ENCODE results near the gene CROCC. TPM values are rescaled to one million over a fixed set of nuclear protein-coding genes. Genes with fewer than 3 reads are reported as not detected.
"Not testable (repeated sequence)": the region's sequence is repeated elsewhere in the genome, so short reads cannot be mapped to it uniquely, and the experiment has no call there.

CROCC gene
- total RNA-seq, 2 donors from 2014 or later: 16.8 to 24.7 TPM

DNA sequence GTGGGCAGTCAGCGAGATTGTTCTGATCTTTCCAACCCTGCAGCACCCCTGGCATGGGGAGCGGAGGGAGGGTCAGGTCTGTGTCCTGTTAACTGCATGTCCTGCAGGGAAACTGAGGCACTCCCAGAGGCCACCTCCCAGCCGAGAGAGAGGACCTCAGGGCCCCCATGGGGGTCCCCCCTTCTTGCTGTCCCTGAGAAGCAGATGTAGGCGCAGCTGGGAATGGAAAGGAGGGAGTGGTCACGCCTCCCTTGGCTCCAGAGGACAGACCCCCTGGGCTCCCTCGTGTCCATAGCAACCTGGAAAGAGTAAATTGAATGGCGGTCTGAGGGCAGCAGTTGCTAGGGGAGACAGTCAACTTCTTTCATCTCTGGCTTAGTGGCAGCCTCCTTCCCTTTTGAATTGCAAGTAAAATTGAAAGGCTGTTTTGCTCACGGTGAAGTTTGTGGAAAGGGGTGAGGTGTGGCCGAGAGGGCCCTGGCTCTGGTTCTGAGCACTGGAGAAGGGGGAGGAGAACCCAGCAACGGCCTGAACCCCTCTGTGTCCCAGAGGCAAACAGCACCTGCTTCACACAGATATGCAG lies 4.9 kb downstream of the CROCC start:
- H3K4me1 Mint-ChIP-seq (ENCODE audit: low read depth): peaks cover 24% of the 10 kb centered on the region
- no peaks in the 10 kb centered on the region for H3K36me3 Mint-ChIP-seq (ENCODE audit: insufficient read depth in 2 of 2)
- H3K27me3 Mint-ChIP-seq (ENCODE audit: low read depth): no peaks in the 10 kb centered on the region
- DNase-seq: no peak
- H3K4me3 Mint-ChIP-seq: no peak overlapping the region
- no peak for ATAC-seq (replicated peaks in 1 of 2)
- H3K27ac Mint-ChIP-seq: no peak overlapping the region
- H3K9me3 Mint-ChIP-seq: no peaks in the 10 kb centered on the region

- no peaks in the 10 kb centered on the region for H3K36me3 Mint-ChIP-seq (ENCODE audit: insufficient read depth in 2 of 2)
- no peaks in the 10 kb centered on the region for H3K27me3 Mint-ChIP-seq (ENCODE audit: low read depth)
- peak; percentile 7 to 32 for ATAC-seq (replicated peaks in 1 of 2)
- no peak overlapping the region for H3K27ac Mint-ChIP-seq
- H3K4me3 Mint-ChIP-seq: no peak overlapping the region
- H3K4me1 Mint-ChIP-seq (ENCODE audit: low read depth): peaks cover 17% of the 10 kb centered on the region
- H3K9me3 Mint-ChIP-seq: no peaks in the 10 kb centered on the region
- no peak for DNase-seq
Measured at GRCh38 chr1:16927256-16927655, 5.5 kb downstream of the CROCC start.

DNA sequence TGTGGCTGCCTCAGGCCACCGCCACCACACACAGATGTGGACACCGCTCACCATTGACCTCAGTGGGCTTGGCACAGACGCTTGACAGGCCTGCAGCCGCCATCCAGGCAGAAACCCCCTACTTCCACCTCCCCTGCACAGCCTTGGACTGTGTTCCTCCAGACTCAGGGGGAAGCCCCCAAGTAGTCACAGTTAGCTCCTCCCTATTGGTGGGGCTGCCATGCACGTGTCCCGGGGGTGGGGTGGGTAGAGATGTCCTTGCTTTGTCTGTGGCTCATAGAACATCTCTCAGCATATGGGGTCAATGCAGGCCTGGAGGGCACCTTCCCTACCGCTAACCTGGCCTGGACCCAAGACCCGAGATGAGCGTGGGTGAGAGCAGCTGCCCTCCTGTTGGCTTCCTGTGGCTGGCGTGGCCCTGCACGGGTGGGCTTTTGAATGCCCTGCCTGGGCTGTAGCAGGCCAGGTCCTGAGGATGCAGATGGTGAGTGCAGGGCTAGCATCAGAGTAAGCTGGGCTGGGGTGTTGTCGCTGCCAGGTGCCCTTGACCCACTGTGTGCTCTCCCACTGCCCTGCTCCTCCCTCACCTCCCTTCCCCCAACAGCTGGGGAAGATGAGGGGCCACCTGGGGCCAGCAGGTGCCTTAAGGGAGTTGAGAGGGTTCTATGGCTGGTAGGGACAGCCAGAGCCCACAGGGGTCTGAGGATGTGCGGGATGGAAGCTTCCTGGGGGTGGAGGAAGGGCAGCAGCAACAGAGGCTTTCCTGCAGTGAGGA lies 6.2 kb downstream of the CROCC start:
- peaks cover 10% of the 10 kb centered on the region for H3K4me1 Mint-ChIP-seq (ENCODE audit: low read depth)
- no peaks in the 10 kb centered on the region for H3K9me3 Mint-ChIP-seq
- DNase-seq: no peak
- ATAC-seq (replicated peaks in 1 of 2): peak; percentile 38 to 47
- H3K36me3 Mint-ChIP-seq (ENCODE audit: insufficient read depth in 2 of 2): no peaks in the 10 kb centered on the region
- no peak overlapping the region for H3K4me3 Mint-ChIP-seq
- no peaks in the 10 kb centered on the region for H3K27me3 Mint-ChIP-seq (ENCODE audit: low read depth)
- no peak overlapping the region for H3K27ac Mint-ChIP-seq

- H3K9me3 Mint-ChIP-seq; H3K4me3 Mint-ChIP-seq; H3K27me3 Mint-ChIP-seq (ENCODE audit: low read depth); ATAC-seq (replicated peaks in 1 of 2); DNase-seq; H3K36me3 Mint-ChIP-seq (ENCODE audit: insufficient read depth in 2 of 2); H3K27ac Mint-ChIP-seq: not testable (repeated sequence)
- peaks cover 10% of the 10 kb centered on the region for H3K4me1 Mint-ChIP-seq (ENCODE audit: low read depth)
Measured at GRCh38 chr1:16929146-16930041, 7.7 kb downstream of the CROCC start.

DNA sequence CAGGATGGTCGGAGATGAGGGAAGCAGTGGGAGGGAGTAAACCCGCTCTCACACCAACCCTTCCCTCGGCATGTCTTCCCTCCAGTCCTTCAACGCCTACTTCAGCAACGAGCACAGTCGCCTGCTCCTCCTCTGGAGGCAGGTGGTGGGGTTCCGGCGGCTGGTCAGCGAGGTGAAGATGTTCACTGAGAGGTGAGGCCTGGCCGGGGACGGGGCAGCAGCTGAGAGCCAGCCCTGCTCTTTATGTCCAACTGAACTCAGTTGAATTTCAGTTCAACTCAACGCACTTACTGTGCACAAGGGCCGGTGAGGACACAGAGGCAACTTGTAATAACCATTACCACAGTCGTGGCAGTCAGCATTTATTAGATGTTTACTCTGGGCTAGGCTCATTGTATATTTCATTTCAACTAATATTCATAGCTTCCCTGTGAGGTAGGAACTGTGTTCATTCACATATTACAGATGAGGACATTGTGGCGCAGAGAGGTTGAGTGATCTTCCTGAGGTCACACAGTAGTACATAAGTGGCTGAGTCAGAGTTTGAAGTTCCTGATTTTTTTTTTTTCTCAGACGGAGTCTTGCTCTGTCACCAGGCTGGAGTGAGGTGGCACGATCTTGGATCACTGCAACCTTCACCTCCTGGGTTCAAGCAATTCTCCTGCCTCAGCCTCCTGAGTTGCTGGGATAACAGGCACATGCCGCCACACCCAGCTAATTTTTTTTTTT lies 9.6 kb downstream of the CROCC start:
- peaks cover 10% of the 10 kb centered on the region for H3K4me1 Mint-ChIP-seq (ENCODE audit: low read depth)
- not testable (repeated sequence) for H3K36me3 Mint-ChIP-seq (ENCODE audit: insufficient read depth in 2 of 2); H3K9me3 Mint-ChIP-seq; DNase-seq; H3K27ac Mint-ChIP-seq; H3K4me3 Mint-ChIP-seq; ATAC-seq (replicated peaks in 1 of 2); H3K27me3 Mint-ChIP-seq (ENCODE audit: low read depth)

DNA sequence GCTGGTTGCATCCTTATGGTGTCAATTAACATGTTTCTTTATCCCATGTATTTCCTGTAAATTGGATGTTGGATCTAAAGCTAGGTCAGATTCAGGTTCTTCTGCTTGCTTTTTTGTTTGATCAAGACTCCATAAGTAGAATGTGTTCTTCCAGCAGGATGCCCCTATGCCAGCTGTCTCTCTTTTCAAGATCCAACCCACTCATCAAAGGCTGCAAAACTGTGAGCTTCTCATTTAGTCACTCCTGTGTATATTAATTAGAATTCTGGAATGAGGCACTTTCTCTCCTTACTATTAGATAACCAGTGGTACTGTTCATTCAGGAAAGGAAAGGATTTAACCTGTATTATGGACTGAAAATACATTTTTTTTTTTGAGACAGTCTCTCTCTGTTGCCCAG lies 12.2 kb downstream of the CROCC start:
- not testable (repeated sequence) for H3K27ac Mint-ChIP-seq; H3K4me3 Mint-ChIP-seq; ATAC-seq (replicated peaks in 1 of 2); H3K9me3 Mint-ChIP-seq; H3K36me3 Mint-ChIP-seq (ENCODE audit: insufficient read depth in 2 of 2); H3K27me3 Mint-ChIP-seq (ENCODE audit: low read depth); H3K4me1 Mint-ChIP-seq (ENCODE audit: low read depth); DNase-seq

DNA sequence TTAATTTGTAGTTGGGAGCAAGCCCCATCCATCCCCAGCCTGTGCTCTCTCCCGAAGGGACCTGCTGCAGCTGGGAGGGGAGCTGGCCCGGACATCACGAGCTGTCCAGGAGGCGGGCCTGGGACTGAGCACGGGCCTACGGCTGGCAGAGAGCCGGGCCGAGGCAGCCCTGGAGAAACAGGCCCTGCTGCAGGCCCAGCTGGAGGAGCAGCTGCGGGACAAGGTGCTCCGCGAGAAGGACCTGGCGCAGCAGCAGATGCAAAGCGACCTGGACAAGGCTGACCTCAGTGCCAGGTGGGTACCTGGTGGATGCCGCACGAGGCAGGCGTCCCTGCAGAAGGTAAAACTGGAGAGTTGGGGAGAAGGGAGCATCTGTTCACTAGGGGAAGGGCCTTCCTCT lies 14.8 kb downstream of the CROCC start:
- not testable (repeated sequence) for DNase-seq; ATAC-seq (replicated peaks in 1 of 2); H3K27ac Mint-ChIP-seq; H3K4me1 Mint-ChIP-seq (ENCODE audit: low read depth); H3K27me3 Mint-ChIP-seq (ENCODE audit: low read depth); H3K9me3 Mint-ChIP-seq; H3K4me3 Mint-ChIP-seq; H3K36me3 Mint-ChIP-seq (ENCODE audit: insufficient read depth in 2 of 2)

DNA sequence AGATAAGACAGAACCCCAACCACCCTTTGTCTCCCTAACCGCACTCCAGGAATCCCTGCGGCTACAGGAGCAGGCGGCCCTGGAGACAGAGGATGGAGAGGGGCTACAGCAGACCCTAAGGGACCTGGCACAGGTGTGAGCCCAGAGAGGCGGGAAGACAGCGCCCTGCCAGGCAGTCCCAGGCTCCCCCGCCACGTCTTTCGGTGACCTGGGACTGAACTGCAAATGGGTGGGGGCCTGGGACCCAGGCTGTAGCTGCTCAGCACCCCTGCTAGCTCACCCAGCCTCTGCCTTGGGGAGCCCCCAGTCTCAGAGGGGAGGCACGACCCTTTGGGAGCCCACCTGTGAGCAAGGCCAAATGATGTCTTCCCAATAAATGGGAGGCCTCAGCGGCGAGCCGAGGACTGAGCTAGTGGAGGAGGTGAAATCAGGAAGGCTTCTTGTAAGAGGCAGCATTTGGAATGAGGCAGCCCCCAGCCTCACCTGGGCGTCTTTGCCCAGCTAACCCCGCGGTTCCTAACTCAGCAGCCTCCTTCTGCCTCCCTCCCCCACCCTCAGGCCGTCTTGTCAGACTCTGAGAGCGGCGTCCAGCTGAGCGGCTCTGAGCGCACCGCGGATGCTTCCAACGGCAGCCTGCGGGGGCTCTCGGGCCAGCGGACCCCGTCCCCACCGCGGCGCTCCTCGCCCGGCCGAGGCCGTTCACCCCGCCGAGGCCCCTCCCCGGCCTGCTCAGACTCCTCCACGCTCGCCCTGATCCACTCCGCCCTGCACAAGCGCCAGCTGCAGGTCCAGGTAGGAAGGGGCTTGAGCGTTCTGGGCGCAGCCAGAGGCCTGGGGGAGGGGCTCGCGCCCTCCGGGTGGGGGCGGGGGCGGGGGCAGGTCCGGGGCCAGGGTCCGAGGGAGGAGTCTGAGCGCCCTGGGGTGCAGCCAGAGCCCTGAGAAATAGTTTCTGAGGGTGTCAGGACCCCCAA lies 16.9 kb downstream of the CROCC start:
- Mint-ChIP-seq H3K27ac (no peak overlapping the region), H3K36me3 (ENCODE audit: insufficient read depth in 2 of 2) (no peaks in the 10 kb centered on the region), H3K9me3 (no peaks in the 10 kb centered on the region), H3K27me3 (ENCODE audit: low read depth) (no peaks in the 10 kb centered on the region), H3K4me1 (ENCODE audit: low read depth) (no peaks in the 10 kb centered on the region), H3K4me3 (no peak overlapping the region)
- ATAC-seq (replicated peaks in 1 of 2) (no peak), DNase-seq (no peak)

- not testable (repeated sequence) for H3K27me3 Mint-ChIP-seq (ENCODE audit: low read depth); H3K36me3 Mint-ChIP-seq (ENCODE audit: insufficient read depth in 2 of 2); H3K9me3 Mint-ChIP-seq; H3K4me1 Mint-ChIP-seq (ENCODE audit: low read depth); H3K27ac Mint-ChIP-seq; ATAC-seq (replicated peaks in 1 of 2); DNase-seq; H3K4me3 Mint-ChIP-seq
Measured at GRCh38 chr1:16939386-16940180, 17.9 kb downstream of the CROCC start.

- no peaks in the 10 kb centered on the region for H3K9me3 Mint-ChIP-seq
- DNase-seq: no peak
- no peak for ATAC-seq (replicated peaks in 1 of 2)
- no peaks in the 10 kb centered on the region for H3K27me3 Mint-ChIP-seq (ENCODE audit: low read depth)
- no peaks in the 10 kb centered on the region for H3K4me1 Mint-ChIP-seq (ENCODE audit: low read depth)
- H3K27ac Mint-ChIP-seq: no peak overlapping the region
- no peaks in the 10 kb centered on the region for H3K36me3 Mint-ChIP-seq (ENCODE audit: insufficient read depth in 2 of 2)
- no peak overlapping the region for H3K4me3 Mint-ChIP-seq
Measured at GRCh38 chr1:16944038-16944437, 22.3 kb downstream of the CROCC start.

DNA sequence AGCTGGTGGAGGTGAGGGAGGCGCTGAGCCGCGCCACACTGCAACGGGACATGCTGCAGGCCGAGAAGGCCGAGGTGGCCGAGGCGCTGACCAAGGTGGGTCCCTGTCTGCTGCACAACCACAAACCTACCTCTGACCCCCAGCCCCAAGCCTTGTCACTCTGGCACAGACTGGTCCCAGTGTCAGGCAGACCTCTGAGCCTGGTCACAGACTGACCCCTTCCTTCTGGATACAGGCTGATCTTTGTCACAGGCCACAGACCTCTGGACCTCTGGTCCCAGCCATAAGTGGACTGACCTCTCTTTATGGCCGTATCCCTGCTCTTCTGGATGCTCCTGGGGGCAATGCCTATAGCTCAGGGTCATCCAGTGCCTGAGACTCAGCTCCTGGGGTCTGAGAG lies 23.8 kb downstream of the CROCC start:
- not testable (repeated sequence) for H3K27ac Mint-ChIP-seq; H3K27me3 Mint-ChIP-seq (ENCODE audit: low read depth); ATAC-seq (replicated peaks in 1 of 2); DNase-seq; H3K4me1 Mint-ChIP-seq (ENCODE audit: low read depth); H3K4me3 Mint-ChIP-seq; H3K9me3 Mint-ChIP-seq; H3K36me3 Mint-ChIP-seq (ENCODE audit: insufficient read depth in 2 of 2)
